Panc1 (cell line): ENCODE results near the gene KCNK10. TPM values are rescaled to one million over a fixed set of nuclear protein-coding genes. Genes with fewer than 3 reads are reported as not detected.

Experiments used
- ATAC-seq: fragments of 200-7000 bp; cut with Tn5 transposase; 2 replicates; pipeline ENCODE4 v1.9.1; 2020; ENCODE audit warnings: mild to moderate bottlenecking, moderate library complexity
- BruUV-seq: library from RNA; stranded (reverse); fragments of 400-500 nt; replicated peaks from 2 replicates; lab custom pipeline; 2021; lab: Mats Ljungman, UMichigan
- CTCF ChIA-PET: fragments of 300-600 bp; sonication (Branson Sonifier 250); formaldehyde crosslinking; loops from one replicate; lab custom pipeline; 2022; ENCODE audit warnings: antibody characterized with exemption; lab: Charles Lee
- POLR2A ChIA-PET: fragments of 300-600 bp; sonication (Branson Sonifier 250); formaldehyde crosslinking; loops from one replicate; lab custom pipeline; 2022; ENCODE audit warnings: antibody characterized with exemption; lab: Charles Lee
- DNase-seq: peaks from one replicate; pipeline ENCODE4 v3.0.0-alpha.2; 2010; ENCODE audit warnings: low read depth, low spot score
- H3K27ac ChIP-seq: 2 replicates; pipeline ENCODE4 v1.5.1; 2011; ENCODE audit warnings: mild to moderate bottlenecking, low read length, inconsistent platforms
- H3K27me3 ChIP-seq: fragments of 200-500 bp; sonication (Bioruptor generic); 2 replicates; pipeline ENCODE4 v1.6.0; 2014; ENCODE audit warnings: low read length, inconsistent platforms; ENCODE audit not compliant: control insufficient read depth, insufficient read depth
- H3K36me3 ChIP-seq: fragments of 200-500 bp; sonication (Bioruptor generic); 2 replicates; pipeline ENCODE4 v1.5.1; 2014; ENCODE audit warnings: inconsistent platforms, mild to moderate bottlenecking, low read length, moderate library complexity; ENCODE audit not compliant: control insufficient read depth, insufficient read depth
- H3K4me1 ChIP-seq: 2 replicates; pipeline ENCODE4 v1.5.1; 2011; ENCODE audit warnings: inconsistent platforms, mild to moderate bottlenecking, low read length, moderate library complexity; ENCODE audit not compliant: control insufficient read depth, insufficient read depth
- H3K4me3 ChIP-seq, 2 experiments: 2 replicates each; pipeline ENCODE4 v1.5.1; 2011 to 2012; ENCODE audit warnings: low read depth in 2 of 2, low read length in 2 of 2, mild to moderate bottlenecking in 2 of 2, inconsistent platforms in 1 of 2, moderate library complexity in 1 of 2
- H3K9me3 ChIP-seq: fragments of 200-500 bp; sonication (Bioruptor generic); 2 replicates; pipeline ENCODE4 v1.5.1; 2014; ENCODE audit warnings: low read depth, mild to moderate bottlenecking, inconsistent platforms, low read length, moderate library complexity; ENCODE audit not compliant: control insufficient read depth, insufficient read depth
- CTCF ChIP-seq: fragments of 450-650 bp; IDR thresholded peaks from 2 replicates; pipeline ENCODE4 v1.5.1; 2017; ENCODE audit warnings: mild to moderate bottlenecking
- POLR2AphosphoS5 ChIP-seq: IDR thresholded peaks from 2 replicates; pipeline ENCODE4 v1.6.1; 2012; ENCODE audit warnings: mild to moderate bottlenecking, low read depth, low read length, moderate library complexity
- REST ChIP-seq, 2 experiments: IDR thresholded peaks; 2 replicates each; pipeline ENCODE4 v1.6.1; 2011 to 2012; ENCODE audit warnings: low read depth in 2 of 2, control low read depth in 1 of 2, low read length in 1 of 2, mild to moderate bottlenecking in 1 of 2, moderate library complexity in 1 of 2; ENCODE audit not compliant: insufficient read depth in 1 of 2
- SIN3A ChIP-seq: IDR thresholded peaks from 2 replicates; pipeline ENCODE4 v1.6.1; 2012; ENCODE audit warnings: low read depth, mild to moderate bottlenecking, low read length, moderate library complexity, borderline replicate concordance; ENCODE audit not compliant: insufficient read depth
- TCF7L2 ChIP-seq: IDR thresholded peaks from 2 replicates; pipeline ENCODE4 v1.6.1; 2011; ENCODE audit warnings: mild to moderate bottlenecking, low read depth, low read length, inconsistent platforms
- in situ Hi-C: cut with HindIII; loops from 2 replicates; pipeline ENCODE4 v1.10.0; 2016; ENCODE audit warnings: low sequenced_read_pairs, low pct_unique_long_range_greater_than_20kb
- intact Hi-C: fragments of 100-400 bp; cut with micrococcal nuclease; formaldehyde crosslinking; loops from one replicate; pipeline ENCODE4 v1.10.0; 2022; ENCODE audit not compliant: unreplicated experiment
- total RNA-seq: library from RNA; stranded (reverse); gene quantifications from one replicate; pipeline ENCODE4 v1.2.1, GENCODE V29; 2021; ENCODE audit not compliant: unreplicated experiment

Gene KCNK10
- total RNA-seq, 1 experiment from 2014 or later: 0.28 TPM

- H3K36me3 ChIP-seq: no peaks in the 10 kb centered on the region
- intact Hi-C loops: no loop called here
- H3K4me1 ChIP-seq: peaks cover 7% of the 10 kb centered on the region
- TF ChIP-seq REST (IDR thresholded peaks at IDR 0.05; ENCODE audit: insufficient read depth in 1 of 2, low read depth in 2 of 2, low read length in 1 of 2): no peak
- TF ChIP-seq TCF7L2: no peak
- TF ChIP-seq SIN3A: no peak
- TF ChIP-seq CTCF: no peak
- no peak for TF ChIP-seq POLR2AphosphoS5
- ChIA-PET CTCF (no interaction called here), POLR2A (no interaction called here)
- no TSS peak for BruUV-seq
- H3K27ac ChIP-seq: no peak overlapping the region
- no peaks in the 10 kb centered on the region for H3K9me3 ChIP-seq
- peaks cover 38% of the 10 kb centered on the region for H3K27me3 ChIP-seq
- in situ Hi-C loops: no loop called here
- H3K4me3 ChIP-seq: no peak overlapping the region
- no peak for ATAC-seq
- DNase-seq: no peak
Measured at GRCh38 chr14:88324930-88325329, 1.9 kb upstream of the KCNK10 start.

- POLR2A ChIA-PET: no interaction called here
- intact Hi-C loops: no loop called here
- DNase-seq (no peak), ATAC-seq (no peak)
- H3K4me1 ChIP-seq: peaks cover 7% of the 10 kb centered on the region
- TF ChIP-seq REST (IDR thresholded peaks at IDR 0.05; ENCODE audit: insufficient read depth in 1 of 2, low read depth in 2 of 2, low read length in 1 of 2) (no peak), CTCF (no peak), TCF7L2 (no peak), POLR2AphosphoS5 (no peak), SIN3A (no peak)
- peaks cover 34% of the 10 kb centered on the region for H3K27me3 ChIP-seq
- no TSS peak for BruUV-seq
- no peak overlapping the region for H3K27ac ChIP-seq
- H3K9me3 ChIP-seq: no peaks in the 10 kb centered on the region
- no peak overlapping the region for H3K4me3 ChIP-seq
- no peaks in the 10 kb centered on the region for H3K36me3 ChIP-seq
- in situ Hi-C loops: no loop called here
- CTCF ChIA-PET: no interaction called here
Measured at GRCh38 chr14:88324491-88324890, 1.4 kb upstream of the KCNK10 start.
